Heart right ventricle (tissue), 16 donors: ENCODE data around the gene PCDHA9. TPM values are rescaled to one million over a fixed set of nuclear protein-coding genes. Genes with fewer than 3 reads are reported as not detected.
"Not testable (repeated sequence)": the region's sequence is repeated elsewhere in the genome, so short reads cannot be mapped to it uniquely, and the experiment has no call there.

Experiments used
- ATAC-seq, 8 donors: fragments of 200-7000 bp; cut with Tn5 transposase; one replicate each; pipeline ENCODE4 v1.9.1; 2020; ENCODE audit warnings: mild to moderate bottlenecking in 8 of 8, moderate library complexity in 8 of 8, moderate number of reproducible peaks in 1 of 8
- DNase-seq, 2 donors: peaks; one replicate each; pipeline ENCODE4 v3.0.0-alpha.2; 2020
- H3K27ac ChIP-seq, 10 donors: fragments of 200-600 bp; sonication (generic) in 2 of 10; one replicate each; pipeline versions ENCODE4 v1.5.0 to v1.8.0; 2020 to 2022; ENCODE audit warnings: mild to moderate bottlenecking in 3 of 10
- H3K27me3 ChIP-seq, 7 donors: fragments of 200-600 bp; one replicate each; pipeline ENCODE4 v1.8.0; 2021 to 2022; ENCODE audit warnings: mild to moderate bottlenecking in 2 of 7
- H3K36me3 ChIP-seq, 9 donors: fragments of 200-600 bp; sonication (generic) in 1 of 9; one replicate each; pipeline versions ENCODE4 v1.5.0 to v1.8.0; 2020 to 2022; ENCODE audit warnings: mild to moderate bottlenecking in 2 of 9
- H3K4me1 ChIP-seq, 9 donors: fragments of 200-600 bp; sonication (generic) in 1 of 9; one replicate each; pipeline versions ENCODE4 v1.5.0 to v1.8.0; 2020 to 2022; ENCODE audit warnings: mild to moderate bottlenecking in 4 of 9
- H3K4me3 ChIP-seq, 10 donors: fragments of 200-600 bp; sonication (generic) in 2 of 10; one replicate each; pipeline versions ENCODE4 v1.5.0 to v1.8.0; 2020 to 2022; ENCODE audit warnings: mild to moderate bottlenecking in 7 of 10, moderate library complexity in 2 of 10
- H3K9me3 ChIP-seq, 11 donors: fragments of 200-600 bp in 10 of 11; sonication (generic) in 2 of 11; one replicate each; pipeline versions ENCODE4 v1.5.0 to v1.8.0; 2013 to 2022; ENCODE audit warnings: mild to moderate bottlenecking in 2 of 11, control low read depth in 1 of 11, moderate library complexity in 1 of 11
- WGBS, 2 donors: extraction: QIAGEN DNeasy Blood & Tissue Kit; methylation state at CpG; one replicate each; pipeline ENCODE4 v1.1.7; 2013; ENCODE audit warnings: inconsistent platforms in 1 of 2; 5-methylcytosine and 5-hydroxymethylcytosine counted together
- intact Hi-C, 10 donors: fragments of 100-400 bp; cut with DNase I; formaldehyde crosslinking; loops; one replicate each; pipeline versions ENCODE4 v1.11.1 to v1.14.2; 2022
- polyA plus RNA-seq, 2 donors: library from polyadenylated mRNA; stranded (reverse); fragments of 200-250 nt; gene quantifications; one replicate each; pipeline ENCODE4 v1.2.3, GENCODE V29; 2013
- total RNA-seq, 10 donors: library from RNA; stranded (reverse); fragmentation: NEBNext Ultra II Directional in 3 of 10; extraction: Animal tissue kit (Norgen Biotek cat#: 25700) in 3 of 10; gene quantifications; one replicate each; pipeline versions ENCODE4 v1.2.1 to v1.2.4, GENCODE V29; 2021 to 2023
- TF ChIP-seq, protein P1 (sequence below), 9 donors: fragments of 200-600 bp; sonication (generic) in 2 of 9; IDR thresholded peaks; one replicate each; pipeline versions ENCODE4 v1.5.0 to v1.8.0; 2021 to 2022; ENCODE audit warnings: antibody characterized with exemption in 9 of 9, mild to moderate bottlenecking in 5 of 9, moderate library complexity in 1 of 9
- donor health status: Arrhythmogenic right ventricular cardiomyopathy.
- donor health status: ischemic (EF 13 %, LVEDD 7.1; RV severe dilation, severe dysfunction).
- donor health status: healthy with polysubstance abuse.
- donor health status: DM: no; HTN: yes; CAD: no.
- donor health status: DM: no; HTN: no; CAD: no.
- donor health status: ischemic (EF 25% LVEDD 6.9; RV normal size, moderate dysfunction).
- donor health status: ischemic (EF 25% LVEDD 5.7; RV mildly dilated, moderate dysfunction).
- donor health status: healthy.
- donor health status: DM: yes; HTN: yes; CAD: no.
- donor health status: Ischemic cardiomyopathy.
- donor health status: ischemic (EF 35%, LVEDD 5.7; RV mildly dilated, moderate dysfunction).
- donor health status: nonischemic (EF 11% LVEDD 7.7; RV severe dilation, severe dysfunction).
- donor health status: DM: yes; HTN: yes; CAD: no.
- donor health status: PGD.
- donor health status: ischemic (EF 29% LVEDD 5.4; RV normal size, mild dysfunction).
- donor health status: nonischemic (EF 23%, LVEDD 6.1; RV moderate dilation, normal function).

Gene PCDHA9
- total and polyA plus RNA-seq, 12 donors, result 0.05 to 0.15 (median 0.07) TPM; not detected in 8

GRCh38 chr5:140822281-140822629 lies 25.9 kb upstream of the PCDHA9 start:
- Histone ChIP-seq H3K9me3 (peaks cover 0 to 61% (median 7%) of the 10 kb centered on the region in 11 donors), H3K36me3 (no peaks in the 10 kb centered on the region), H3K27me3 (peaks cover 0 to 79% (median 38%) of the 10 kb centered on the region in 7 donors), H3K4me1 (no peaks in the 10 kb centered on the region), H3K27ac (no peak overlapping the region), H3K4me3 (no peak overlapping the region)
- DNase-seq, result no peak
- TF ChIP-seq, protein P1, sequence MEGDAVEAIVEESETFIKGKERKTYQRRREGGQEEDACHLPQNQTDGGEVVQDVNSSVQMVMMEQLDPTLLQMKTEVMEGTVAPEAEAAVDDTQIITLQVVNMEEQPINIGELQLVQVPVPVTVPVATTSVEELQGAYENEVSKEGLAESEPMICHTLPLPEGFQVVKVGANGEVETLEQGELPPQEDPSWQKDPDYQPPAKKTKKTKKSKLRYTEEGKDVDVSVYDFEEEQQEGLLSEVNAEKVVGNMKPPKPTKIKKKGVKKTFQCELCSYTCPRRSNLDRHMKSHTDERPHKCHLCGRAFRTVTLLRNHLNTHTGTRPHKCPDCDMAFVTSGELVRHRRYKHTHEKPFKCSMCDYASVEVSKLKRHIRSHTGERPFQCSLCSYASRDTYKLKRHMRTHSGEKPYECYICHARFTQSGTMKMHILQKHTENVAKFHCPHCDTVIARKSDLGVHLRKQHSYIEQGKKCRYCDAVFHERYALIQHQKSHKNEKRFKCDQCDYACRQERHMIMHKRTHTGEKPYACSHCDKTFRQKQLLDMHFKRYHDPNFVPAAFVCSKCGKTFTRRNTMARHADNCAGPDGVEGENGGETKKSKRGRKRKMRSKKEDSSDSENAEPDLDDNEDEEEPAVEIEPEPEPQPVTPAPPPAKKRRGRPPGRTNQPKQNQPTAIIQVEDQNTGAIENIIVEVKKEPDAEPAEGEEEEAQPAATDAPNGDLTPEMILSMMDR (IDR thresholded peaks at IDR 0.05), result no peak
- intact Hi-C loops, result no loop called here
- ATAC-seq, result no peak
- WGBS, 2 donors, result 22 to 30% methylated on average over 6 of the region's 6 CpGs

DNA sequence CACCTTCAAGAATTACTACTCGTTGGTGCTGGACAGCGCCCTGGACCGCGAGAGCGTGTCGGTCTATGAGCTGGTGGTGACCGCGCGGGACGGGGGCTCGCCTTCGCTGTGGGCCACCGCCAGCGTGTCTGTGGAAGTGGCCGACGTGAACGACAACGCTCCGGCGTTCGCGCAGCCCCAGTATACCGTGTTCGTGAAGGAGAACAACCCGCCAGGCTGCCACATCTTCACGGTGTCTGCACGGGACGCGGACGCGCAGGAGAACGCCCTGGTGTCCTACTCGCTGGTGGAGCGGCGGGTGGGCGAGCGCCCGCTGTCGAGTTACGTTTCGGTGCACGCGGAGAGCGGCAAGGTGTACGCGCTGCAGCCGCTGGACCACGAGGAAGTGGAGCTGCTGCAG lies 25.2 kb upstream of the PCDHA9 start:
- WGBS, 2 donors, result 41 to 48% methylated on average over 48 of the region's 48 CpGs
- H3K27ac ChIP-seq, H3K4me3 ChIP-seq, H3K4me1 ChIP-seq, DNase-seq, ATAC-seq, H3K36me3 ChIP-seq, intact Hi-C loops: not testable (repeated sequence)
- Histone ChIP-seq H3K27me3 (peaks cover 0 to 87% (median 44%) of the 10 kb centered on the region in 7 donors), H3K9me3 (peaks cover 0 to 67% (median 6%) of the 10 kb centered on the region in 11 donors)

GRCh38 chr5:140823475-140823874 lies 24.7 kb upstream of the PCDHA9 start:
- Histone ChIP-seq H3K27me3 (peaks cover 0 to 92% (median 49%) of the 10 kb centered on the region in 7 donors), H3K9me3 (peaks cover 0 to 72% (median 6%) of the 10 kb centered on the region in 11 donors), H3K4me1 (no peaks in the 10 kb centered on the region), H3K4me3 (no peak overlapping the region), H3K27ac (no peak overlapping the region), H3K36me3 (no peaks in the 10 kb centered on the region)
- 45 to 59% methylated on average over 35 to 38 of the region's 38 CpGs for WGBS, 2 donors
- intact Hi-C loops, result no loop called here
- TF ChIP-seq, protein P1 (IDR thresholded peaks at IDR 0.05), result no peak
- ATAC-seq (no peak), DNase-seq (no peak)

GRCh38 chr5:140827704-140828361 lies 20.3 kb upstream of the PCDHA9 start, which contains the start of gene PCDHA6:
PCDHA6 (plus strand) TSS chr5:140827960; CDS start chr5:140828092, 132 bp downstream.
- Histone ChIP-seq H3K4me3 (peak within 1 kb of the TSS in 2 of 10 donors; percentile 12 to 23), H3K27ac (no peak within 1 kb of the TSS), H3K9me3 (peaks cover 0 to 80% (median 19%) of the 10 kb centered on the region in 11 donors), H3K27me3 (peaks cover 0 to 97% (median 56%) of the 10 kb centered on the region in 7 donors), H3K4me1 (no peaks in the 10 kb centered on the region), H3K36me3 (no peaks in the 10 kb centered on the region)
- intact Hi-C loops, result no loop called here
- DNase-seq, result no peak
- WGBS, 2 donors, result 13 to 15% methylated on average over 27 of the region's 27 CpGs
- no peak for ATAC-seq
- TF ChIP-seq, protein P1 (IDR thresholded peaks at IDR 0.05), result peak in 3 of 9 donors; percentile 15 to 29 (median 16)

GRCh38 chr5:140828362-140828737 lies 19.8 kb upstream of the PCDHA9 start:
- peaks cover 0 to 75% (median 18%) of the 10 kb centered on the region in 11 donors for H3K9me3 ChIP-seq
- H3K27me3 ChIP-seq, result peaks cover 0 to 98% (median 57%) of the 10 kb centered on the region in 7 donors

GRCh38 chr5:140829511-140830501 lies 18.4 kb upstream of the PCDHA9 start:
- not testable (repeated sequence) for H3K36me3 ChIP-seq, H3K27ac ChIP-seq, H3K4me3 ChIP-seq, H3K4me1 ChIP-seq, DNase-seq, ATAC-seq
- H3K27me3 ChIP-seq, result peaks cover 0 to 97% (median 59%) of the 10 kb centered on the region in 7 donors
- 30 to 39% methylated on average over 106 of the region's 106 CpGs for WGBS, 2 donors
- intact Hi-C loops, result loop anchor here in 2 of 10 donors (5.0 to 10.0 kb wide), 2 partner anchors 212 to 215 kb away; no protein-coding TSS in a partner anchor
- peaks cover 0 to 71% (median 18%) of the 10 kb centered on the region in 11 donors for H3K9me3 ChIP-seq

More at GRCh38 chr5:140828362-140828737, 19.8 kb upstream of the PCDHA9 start:
- Histone ChIP-seq H3K4me3 (peak overlapping the region in 2 of 10 donors; percentile 12 to 23), H3K36me3 (no peaks in the 10 kb centered on the region), H3K4me1 (no peaks in the 10 kb centered on the region), H3K27ac (no peak overlapping the region)
- no peak for DNase-seq
- WGBS, 2 donors, result 15 to 16% methylated on average over 18 of the region's 18 CpGs
- TF ChIP-seq, protein P1 (IDR thresholded peaks at IDR 0.05), result no peak
- ATAC-seq, result no peak
- intact Hi-C loops, result no loop called here
